ENCODE measurements around the gene NKAIN2.
"Not testable (repeated sequence)": the region's sequence is repeated elsewhere in the genome, so short reads cannot be mapped to it uniquely, and the experiment has no call there.

The NKAIN2 gene

GRCh38 chr6:123990376-123990775 is 186.7 kb downstream of the NKAIN2 start:
- FAIRE-seq (no peak), DNase-seq (ENCODE audit: insufficient read length, low spot score) (no peak)
- TF ChIP-seq POLR2A (IDR thresholded peaks at IDR 0.05; ENCODE audit: low read depth, low read length), result no peak

GRCh38 chr6:123994168-123994567 is 190.5 kb downstream of the NKAIN2 start:
- FAIRE-seq, result no peak
- no peak for DNase-seq (ENCODE audit: insufficient read length, low spot score)
- no peak for TF ChIP-seq POLR2A (IDR thresholded peaks at IDR 0.05; ENCODE audit: low read depth, low read length)

- no peak for DNase-seq (ENCODE audit: insufficient read length, low spot score)
- no peak for TF ChIP-seq POLR2A (IDR thresholded peaks at IDR 0.05; ENCODE audit: low read depth, low read length)
- no peak for FAIRE-seq
These were observed 191.4 kb downstream of the NKAIN2 start for GRCh38 chr6:123994891-123995635.

- FAIRE-seq, result no peak
- no peak for DNase-seq (ENCODE audit: insufficient read length, low spot score)
- no peak for TF ChIP-seq POLR2A (IDR thresholded peaks at IDR 0.05; ENCODE audit: low read depth, low read length)
These were observed 193.6 kb downstream of the NKAIN2 start for GRCh38 chr6:123997223-123997622.

- TF ChIP-seq POLR2A (IDR thresholded peaks at IDR 0.05; ENCODE audit: low read depth, low read length), result no peak
- FAIRE-seq (no peak), DNase-seq (ENCODE audit: insufficient read length, low spot score) (no peak)
These were observed 198.9 kb downstream of the NKAIN2 start for GRCh38 chr6:124002377-124003081.

- DNase-seq (ENCODE audit: insufficient read length, low spot score) (no peak), FAIRE-seq (no peak)
- no peak for TF ChIP-seq POLR2A (IDR thresholded peaks at IDR 0.05; ENCODE audit: low read depth, low read length)
These were observed 203.6 kb downstream of the NKAIN2 start for GRCh38 chr6:124007266-124007665.

- FAIRE-seq (no peak), DNase-seq (ENCODE audit: insufficient read length, low spot score) (no peak)
- TF ChIP-seq POLR2A (IDR thresholded peaks at IDR 0.05; ENCODE audit: low read depth, low read length), result no peak
These were observed 204.6 kb downstream of the NKAIN2 start for GRCh38 chr6:124008000-124008987.

- DNase-seq (ENCODE audit: insufficient read length, low spot score) (no peak), FAIRE-seq (no peak)
- TF ChIP-seq POLR2A (IDR thresholded peaks at IDR 0.05; ENCODE audit: low read depth, low read length), result no peak
These were observed 205.5 kb downstream of the NKAIN2 start for GRCh38 chr6:124008988-124009765.

- FAIRE-seq (no peak), DNase-seq (ENCODE audit: insufficient read length, low spot score) (no peak)
- no peak for TF ChIP-seq POLR2A (IDR thresholded peaks at IDR 0.05; ENCODE audit: low read depth, low read length)
These were observed 206.9 kb downstream of the NKAIN2 start for GRCh38 chr6:124010574-124010973.

- no peak for FAIRE-seq
- no peak for DNase-seq (ENCODE audit: insufficient read length, low spot score)
These were observed 207.5 kb downstream of the NKAIN2 start for GRCh38 chr6:124011180-124011579.

GRCh38 chr6:124022051-124022450 is 218.4 kb downstream of the NKAIN2 start:
- not testable (repeated sequence) for FAIRE-seq; DNase-seq (ENCODE audit: insufficient read length, low spot score)

More at GRCh38 chr6:124011180-124011579, 207.5 kb downstream of the NKAIN2 start:
- no peak for TF ChIP-seq POLR2A (IDR thresholded peaks at IDR 0.05; ENCODE audit: low read depth, low read length)

GRCh38 chr6:124022641-124023040 is 219.0 kb downstream of the NKAIN2 start:
- no peak for TF ChIP-seq POLR2A (IDR thresholded peaks at IDR 0.05; ENCODE audit: low read depth, low read length)
- no peak for DNase-seq (ENCODE audit: insufficient read length, low spot score)
- no peak for FAIRE-seq

- TF ChIP-seq POLR2A (IDR thresholded peaks at IDR 0.05; ENCODE audit: low read depth, low read length), result no peak
- DNase-seq (ENCODE audit: insufficient read length, low spot score), result no peak
- no peak for FAIRE-seq
These were observed 223.0 kb downstream of the NKAIN2 start for GRCh38 chr6:124026694-124027093.
